Activated T-cell treated with anti-CD3 and anti-CD28 coated beads for 4 hours (primary cell): Measurements from ENCODE around the gene TNFRSF21.
"Not testable (repeated sequence)": the region's sequence is repeated elsewhere in the genome, so short reads cannot be mapped to it uniquely, and the experiment has no call there.

Experiments used
- DNase-seq: peaks from one replicate; pipeline ENCODE4 v3.0.0-alpha.2; 2020

Gene TNFRSF21

DNA sequence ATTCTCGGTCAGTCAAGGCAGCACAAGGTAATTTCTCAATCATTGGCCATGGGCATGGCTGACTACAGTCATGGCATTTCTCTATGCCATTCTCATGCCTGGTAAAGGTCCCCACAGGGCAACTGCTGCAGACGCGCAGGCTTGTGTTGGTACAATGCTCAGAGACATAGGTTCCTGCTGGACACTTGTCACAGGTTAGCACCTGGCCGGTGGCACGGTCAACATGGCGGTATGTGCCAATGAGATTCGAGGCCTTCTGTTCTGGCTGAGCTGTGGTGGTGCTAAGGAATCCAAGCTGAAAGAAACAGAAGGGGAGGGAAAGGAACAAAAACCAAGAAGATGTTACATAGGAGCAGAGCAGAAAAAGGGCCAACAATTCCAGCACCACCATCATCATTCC, 23.4 kb downstream of the TNFRSF21 start:
- DNase-seq = no peak

DNA sequence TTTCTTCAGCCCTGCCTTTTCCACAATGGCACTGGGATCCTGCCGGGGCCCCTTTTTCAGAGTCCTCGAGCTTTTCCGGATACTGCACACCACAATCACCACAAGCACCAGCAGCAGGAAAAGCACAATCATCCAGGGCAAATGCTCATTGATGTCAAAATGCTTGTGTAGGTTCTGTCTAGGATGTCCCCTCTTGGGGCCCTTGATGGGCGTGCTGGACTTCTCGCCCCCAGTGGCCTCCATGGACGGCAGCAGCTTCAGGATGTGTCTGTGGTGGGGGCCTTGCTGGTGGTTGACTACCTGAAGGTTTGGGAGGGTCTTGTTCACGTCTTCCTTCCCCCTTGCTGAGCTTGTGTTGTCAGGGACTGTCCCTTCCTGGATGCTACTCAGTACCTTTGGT, 25.7 kb downstream of the TNFRSF21 start:
- DNase-seq = no peak

DNA sequence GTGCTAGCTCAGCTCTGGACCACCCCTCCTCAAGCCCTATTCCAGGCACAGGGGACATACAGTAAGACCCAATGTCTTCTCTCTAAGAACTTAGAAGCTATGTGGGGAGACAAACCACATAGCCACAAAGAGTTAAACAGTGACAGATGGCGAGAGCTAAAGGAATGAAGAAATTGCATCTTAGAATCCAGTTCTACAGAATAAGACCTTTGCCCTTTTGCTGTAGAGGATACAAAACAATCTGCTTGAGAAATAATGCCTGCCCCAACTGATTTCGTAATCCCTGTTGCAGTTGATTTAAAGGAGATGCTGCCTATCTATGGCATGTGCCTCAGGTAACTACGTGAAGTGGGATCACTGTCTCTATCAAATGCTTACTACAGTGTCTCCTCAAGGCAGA, 31.2 kb downstream of the TNFRSF21 start:
- no peak for DNase-seq

DNA sequence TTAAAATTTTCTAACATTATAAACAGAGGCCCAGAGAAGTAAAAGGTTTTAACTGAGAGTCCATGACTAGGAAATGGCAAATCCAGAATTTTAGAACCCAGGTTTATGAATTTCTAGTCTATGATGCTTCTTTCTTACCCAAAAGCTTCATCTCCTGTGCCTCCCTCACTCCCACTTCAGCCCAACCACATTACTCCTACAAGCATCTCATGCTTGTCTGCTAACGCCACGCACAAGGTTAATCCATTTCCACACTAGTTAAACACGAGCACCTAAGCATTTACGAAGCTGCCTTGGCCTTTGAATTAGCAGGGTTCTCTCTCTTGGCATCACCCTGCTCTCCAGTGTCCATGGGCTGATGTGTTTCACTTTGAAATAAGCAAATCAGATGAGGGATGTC, 32.0 kb downstream of the TNFRSF21 start:
- no peak for DNase-seq

DNA sequence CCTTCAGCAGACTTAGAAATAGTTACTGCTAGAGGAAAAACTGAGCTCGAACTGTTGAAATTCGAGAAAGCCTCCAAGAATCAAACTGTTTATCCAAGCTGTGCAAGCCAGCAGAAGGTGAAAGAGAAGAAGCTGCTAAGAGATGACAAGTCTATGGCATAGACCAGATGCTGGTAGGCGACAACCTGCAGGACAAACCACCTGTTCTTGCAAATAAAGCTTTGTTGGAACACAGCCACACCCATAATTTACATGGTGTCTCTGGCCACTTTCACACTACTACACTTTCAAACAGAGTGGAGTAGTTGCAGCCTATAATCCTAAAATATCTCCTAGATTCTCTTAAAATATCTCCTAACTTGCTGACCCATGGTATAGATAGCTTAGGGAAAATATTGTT, 33.3 kb downstream of the TNFRSF21 start:
- DNase-seq = no peak

DNA sequence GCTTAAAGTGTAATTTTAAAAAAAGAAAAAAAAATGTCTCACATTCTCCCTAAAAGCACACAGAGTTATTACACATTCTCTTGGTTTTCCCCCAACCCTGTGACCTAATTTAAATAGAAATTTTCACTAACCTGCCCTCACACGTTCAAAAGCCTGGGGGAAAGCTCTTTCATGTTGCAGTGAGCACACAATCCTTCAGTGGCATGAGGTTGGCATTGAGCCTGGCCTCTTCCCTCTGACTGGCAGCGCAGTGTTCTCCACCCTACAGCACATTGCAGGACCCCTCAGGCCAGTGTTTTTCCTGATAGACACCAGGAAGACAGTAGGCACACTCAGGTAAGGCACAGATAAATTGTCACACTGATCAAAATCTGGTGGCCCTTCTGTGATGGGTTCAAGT, 34.1 kb downstream of the TNFRSF21 start:
- DNase-seq = no peak

DNA sequence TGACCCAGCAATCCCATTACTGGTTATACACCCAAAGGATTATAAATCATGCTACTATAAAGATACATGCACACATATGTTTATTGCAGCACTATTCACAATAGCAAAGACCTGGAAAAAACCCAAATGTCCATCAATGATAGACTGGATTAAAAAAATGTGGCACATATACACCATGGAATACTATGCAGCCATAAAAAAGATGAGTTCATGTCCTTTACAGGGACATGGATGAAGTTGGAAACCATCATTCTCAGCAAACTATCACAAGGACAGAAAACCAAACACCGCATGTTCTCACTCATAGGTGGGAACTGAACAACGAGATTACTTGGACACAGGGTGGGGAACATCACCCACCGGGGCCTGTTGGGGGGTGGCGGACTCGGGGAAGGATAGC, 34.6 kb downstream of the TNFRSF21 start:
- DNase-seq = not testable (repeated sequence)

DNA sequence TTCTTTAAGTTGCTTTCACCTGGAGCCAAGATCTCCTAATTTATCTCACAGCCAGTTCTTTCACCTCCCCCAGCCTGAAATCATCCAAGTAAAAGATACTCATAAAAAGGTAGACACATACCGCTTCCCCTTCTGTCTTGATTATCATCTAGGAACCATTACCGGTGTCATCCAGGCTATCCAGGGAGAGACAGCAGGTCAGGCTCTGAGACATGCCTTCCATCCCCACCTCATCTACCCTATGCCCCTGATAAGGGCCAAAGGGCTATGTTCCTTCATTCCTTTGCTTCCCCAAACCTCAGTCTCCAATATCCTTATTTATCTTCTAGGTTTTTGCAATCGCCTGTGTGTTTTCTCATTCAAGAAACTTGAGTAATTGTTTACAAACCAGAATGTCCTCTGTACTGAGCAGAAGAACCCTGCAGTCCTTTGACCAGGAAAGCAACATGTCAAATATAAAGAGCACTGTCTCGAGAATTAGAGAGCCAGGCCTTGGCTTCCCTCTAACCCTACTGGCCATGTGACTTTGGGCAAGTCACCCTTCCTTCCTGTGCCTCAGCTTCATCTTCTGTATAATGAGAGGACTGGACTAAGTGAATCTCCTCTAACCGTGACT, 41.0 kb downstream of the TNFRSF21 start:
- DNase-seq = no peak

DNA sequence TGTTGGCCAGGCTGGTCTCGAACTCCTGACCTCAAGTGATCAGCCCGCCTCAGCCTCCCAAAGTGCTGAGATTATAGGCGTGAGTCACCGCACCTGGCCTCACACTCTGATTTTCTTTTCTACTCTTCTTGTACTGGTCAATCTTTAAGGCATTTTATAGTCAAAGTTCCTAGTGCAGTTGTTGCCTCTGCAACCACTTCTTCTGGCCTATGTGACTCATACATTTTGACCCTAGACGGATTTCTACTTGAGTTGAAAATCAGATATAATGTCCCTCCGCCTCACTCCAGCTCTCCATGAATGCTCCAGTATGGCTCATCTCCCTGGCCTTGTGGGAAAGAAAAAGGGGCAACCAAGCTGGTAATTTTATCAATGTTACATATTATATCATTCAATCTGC, 42.4 kb downstream of the TNFRSF21 start:
- DNase-seq = no peak

DNA sequence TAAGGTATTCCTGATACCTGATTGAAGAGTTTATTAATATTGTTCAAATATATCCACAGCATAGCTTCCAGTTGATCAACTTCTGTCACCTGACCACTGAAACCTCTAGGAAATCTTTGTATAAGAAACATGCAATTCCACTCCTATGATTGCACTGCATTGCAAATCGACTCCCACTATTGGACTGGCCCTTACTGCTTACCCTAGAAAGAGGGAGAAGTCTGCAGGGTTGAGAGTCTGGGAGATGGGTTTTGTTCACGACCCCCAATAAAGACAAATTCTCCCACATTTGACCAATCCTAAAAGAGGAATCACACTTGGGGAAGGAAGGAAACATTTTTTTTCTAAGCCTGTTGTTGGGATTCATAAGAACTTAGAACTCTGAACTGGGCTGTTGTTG, 43.7 kb downstream of the TNFRSF21 start:
- no peak for DNase-seq

DNA sequence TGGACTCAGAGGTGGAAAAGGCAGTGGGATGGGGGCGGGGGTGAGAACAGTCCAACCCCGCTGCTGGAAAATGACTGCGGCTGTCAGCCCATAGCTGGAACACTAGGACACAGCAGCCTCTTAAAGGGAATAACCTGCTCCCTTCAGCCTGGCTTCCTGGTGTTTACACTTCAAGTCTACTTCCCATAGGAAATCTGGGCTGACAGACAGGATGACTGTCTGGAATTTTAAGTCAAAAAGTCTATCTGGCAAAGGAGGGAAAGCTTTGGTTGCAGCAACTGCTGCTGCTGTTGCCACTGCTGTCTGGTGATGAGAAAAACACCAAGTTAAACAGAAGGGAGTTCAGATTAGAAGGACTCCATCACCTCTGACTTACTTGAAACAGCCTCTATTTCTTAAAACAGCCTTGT, 44.9 kb downstream of the TNFRSF21 start:
- no peak for DNase-seq

DNA sequence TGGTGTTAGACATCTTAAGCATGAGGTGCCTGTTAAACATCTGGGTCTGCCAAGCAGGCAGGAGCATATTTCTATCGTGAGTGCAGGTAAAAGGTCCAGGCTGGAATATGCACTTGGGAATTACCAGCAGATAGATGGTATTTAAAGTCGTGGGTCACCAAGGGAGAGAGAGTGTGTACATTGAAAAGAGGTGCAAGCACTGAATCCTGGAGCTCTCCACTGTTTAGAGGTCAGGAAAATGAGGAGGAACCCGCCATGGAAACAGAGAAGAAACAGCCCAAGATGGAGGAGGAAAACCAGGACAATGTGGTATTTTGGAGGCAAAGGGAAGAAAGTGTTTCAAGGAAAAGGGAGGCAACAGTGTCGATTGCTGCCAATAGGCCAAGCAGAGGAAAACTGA, 46.4 kb downstream of the TNFRSF21 start:
- no peak for DNase-seq

DNA sequence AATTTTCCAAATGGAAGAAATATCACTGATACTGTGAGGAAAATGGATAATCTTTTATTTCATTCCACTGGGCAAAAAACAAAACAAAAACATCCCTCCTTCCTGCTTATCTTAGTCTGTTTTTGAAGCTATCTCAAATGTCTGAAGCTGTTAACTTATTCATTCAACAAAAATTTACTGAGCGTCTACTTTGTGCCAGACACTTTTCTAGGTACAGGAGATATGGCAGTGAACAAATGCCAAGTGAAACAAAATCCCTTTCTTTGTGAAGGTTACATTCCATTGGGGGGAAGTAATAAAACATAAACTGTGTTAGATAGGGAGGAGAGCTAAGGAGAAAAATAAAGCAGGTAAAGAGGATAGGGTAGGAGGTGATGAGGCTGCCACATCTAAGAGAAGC, 47.5 kb downstream of the TNFRSF21 start:
- DNase-seq = no peak

DNA sequence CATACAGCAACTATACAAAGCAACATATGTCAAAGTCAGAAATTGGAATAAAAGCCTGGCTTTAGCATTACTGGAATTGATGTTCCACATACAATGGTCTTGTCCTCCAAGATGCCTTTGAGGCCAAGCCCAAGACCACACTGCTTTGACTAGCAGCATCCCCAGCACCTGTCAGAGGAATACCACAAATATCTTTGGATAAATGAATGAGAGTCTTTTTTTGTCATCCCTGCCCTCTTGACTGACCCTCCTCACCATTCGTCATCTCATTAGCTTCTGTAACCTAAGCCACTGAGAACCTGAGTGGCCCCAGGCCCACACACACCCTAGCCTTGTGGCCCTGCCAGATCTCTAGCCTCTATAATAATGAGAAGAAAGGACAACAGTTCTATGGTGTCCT, 48.5 kb downstream of the TNFRSF21 start:
- no peak for DNase-seq

DNA sequence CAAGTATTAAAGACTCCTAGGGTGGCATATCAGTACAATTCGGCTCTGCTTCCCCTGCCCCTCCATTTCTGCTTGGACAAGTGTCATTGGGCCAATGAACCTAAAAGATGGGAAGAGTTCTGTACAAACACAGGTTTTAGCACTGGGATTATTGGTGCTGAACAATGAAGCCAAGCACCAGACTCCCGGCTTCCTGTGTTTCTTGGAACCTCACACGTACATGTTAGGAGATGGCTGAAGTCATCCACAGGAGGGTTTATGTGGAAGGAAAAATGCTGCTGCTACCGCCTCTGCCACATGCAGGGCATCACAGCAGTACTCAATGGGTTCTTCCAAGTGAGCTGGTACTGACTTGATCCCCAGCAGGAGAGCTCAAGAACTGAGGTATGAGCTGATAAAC, 49.7 kb downstream of the TNFRSF21 start:
- no peak for DNase-seq

DNA sequence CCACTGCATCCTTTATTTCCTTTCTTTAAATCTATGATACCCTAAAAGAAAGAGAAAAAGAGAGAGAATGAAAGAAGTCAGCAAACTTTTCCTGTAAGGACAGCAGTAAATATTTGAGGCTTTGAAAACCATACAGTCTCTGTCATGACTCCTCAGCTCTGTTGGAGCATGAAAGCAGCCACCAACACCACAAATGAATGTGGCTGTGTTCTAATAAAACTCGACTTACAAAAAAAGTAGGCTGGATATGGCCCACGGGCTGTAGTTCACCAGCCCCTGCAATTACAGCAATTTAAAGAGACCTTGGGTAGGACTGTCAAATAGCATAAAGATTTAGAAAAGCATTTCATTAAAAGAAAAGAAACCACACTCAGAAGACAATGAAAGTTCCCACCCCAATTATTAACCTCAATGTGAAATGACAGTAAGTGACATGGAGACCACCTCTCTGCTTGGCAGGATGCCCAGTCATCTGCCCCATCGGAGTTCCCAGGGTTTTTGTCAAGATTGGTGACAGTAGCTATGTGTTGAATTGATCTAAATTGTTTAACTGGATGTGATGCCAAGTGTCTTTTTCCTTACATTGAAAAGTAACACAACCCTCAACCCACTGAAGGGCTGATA, 50.9 kb downstream of the TNFRSF21 start:
- DNase-seq = no peak

DNA sequence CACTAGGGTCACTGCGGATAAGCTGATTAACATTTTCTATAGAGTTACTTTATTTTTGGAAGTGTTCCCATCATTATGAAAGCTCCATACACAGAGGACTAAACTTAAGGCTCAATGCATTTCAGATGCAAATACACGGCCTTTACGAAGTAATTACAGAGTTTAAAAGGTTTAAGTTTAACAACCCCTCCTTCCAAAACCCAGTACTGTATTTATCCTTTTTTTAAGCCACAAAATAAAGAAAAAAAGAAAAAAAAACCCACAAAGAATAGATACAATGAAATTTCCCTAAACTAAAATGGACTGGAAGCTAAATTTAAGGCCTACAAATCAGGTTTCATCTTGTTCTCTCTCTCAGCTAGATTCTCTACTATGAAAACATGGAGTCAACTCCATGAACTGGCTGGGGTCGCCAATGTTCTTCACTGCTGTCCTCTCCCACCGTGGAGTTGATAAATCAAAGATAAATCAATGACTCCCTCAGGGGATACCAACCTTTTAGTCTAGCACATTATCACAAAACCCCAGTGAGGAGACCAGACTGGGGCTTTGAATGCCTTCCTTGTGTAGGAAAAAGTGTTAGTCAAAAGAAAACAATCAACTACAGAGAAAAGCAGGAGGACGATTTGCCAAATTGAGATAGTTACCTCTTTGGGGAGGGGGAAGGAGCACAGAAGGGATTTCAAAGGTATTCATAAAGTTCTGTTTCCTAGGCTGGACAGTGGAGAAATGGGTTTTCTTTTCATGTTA, 52.5 kb downstream of the TNFRSF21 start:
- no peak for DNase-seq

DNA sequence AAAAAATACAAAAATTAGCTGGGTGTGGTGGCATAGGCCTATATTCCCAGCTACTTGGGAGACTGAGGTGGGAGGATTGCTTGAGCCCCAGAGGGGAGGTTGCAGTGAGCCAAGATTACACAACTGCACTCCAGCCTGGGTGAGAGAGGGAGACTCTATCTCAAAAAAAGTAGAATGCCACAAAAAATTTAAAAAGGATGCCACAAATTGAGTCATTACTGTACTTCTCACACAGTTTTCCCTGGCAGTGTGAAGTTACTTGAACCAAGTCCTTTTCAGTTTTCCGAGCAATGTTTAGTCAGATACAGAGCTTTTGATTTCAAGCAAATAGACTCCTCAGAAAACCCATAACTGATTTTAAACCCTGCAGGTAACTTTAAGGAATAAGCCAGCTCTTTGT, 53.3 kb downstream of the TNFRSF21 start:
- no peak for DNase-seq

DNA sequence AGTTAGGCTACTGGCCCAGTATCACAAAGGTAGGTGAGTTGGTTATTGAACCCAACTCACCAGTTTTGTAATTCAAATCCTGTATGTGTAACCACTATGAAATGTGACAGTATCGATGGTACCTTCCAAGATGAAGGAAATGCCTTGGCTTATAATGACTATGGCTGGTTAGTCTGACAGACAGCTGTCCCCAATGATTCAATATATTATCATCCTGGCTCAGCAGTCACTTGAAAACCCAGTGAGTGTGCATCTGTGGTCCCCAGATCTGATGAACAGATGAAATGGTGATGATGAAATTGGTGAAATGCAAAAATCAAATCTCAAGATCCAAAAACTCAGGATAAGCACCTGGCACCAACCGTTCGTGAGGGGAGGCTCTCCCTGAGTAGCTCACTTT, 54.8 kb downstream of the TNFRSF21 start:
- no peak for DNase-seq

DNA sequence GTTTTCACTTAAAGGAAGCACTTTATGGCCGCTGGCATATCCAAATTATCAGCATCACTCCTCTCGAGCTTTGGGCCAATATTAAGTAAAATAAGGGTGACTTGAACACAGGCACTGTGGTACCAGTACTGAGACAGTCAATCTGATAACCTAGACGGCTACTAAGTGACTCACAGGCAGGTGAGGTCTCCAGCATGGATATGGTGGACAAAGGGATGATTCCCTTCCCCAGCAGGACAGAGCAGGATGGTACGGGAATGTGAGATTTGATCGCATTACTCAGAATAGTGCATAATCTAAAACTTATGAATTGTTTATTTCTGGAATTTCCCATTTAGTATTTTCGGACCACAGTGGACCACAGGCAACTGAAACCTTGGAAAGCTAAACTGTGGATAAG, 55.7 kb downstream of the TNFRSF21 start:
- no peak for DNase-seq

DNA sequence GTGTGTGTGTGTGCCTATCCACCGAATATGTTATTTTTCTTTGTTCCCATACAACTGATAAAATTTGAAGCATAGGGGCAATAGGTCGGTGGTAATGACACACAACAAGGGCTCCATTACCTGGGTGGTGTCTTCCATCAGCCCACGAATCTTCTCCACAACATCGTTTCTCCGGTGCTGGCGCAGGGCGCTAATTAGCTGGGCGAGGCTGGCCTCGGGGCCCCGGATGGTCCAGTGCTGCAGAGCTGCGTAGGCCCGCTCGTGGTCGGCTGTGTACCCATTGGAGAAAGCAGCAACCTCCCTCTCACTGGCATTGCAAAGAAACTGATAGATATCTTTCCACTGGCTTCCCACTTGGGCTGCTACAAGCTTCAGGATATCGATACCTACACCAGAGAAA, 56.6 kb downstream of the TNFRSF21 start:
- no peak for DNase-seq

DNA sequence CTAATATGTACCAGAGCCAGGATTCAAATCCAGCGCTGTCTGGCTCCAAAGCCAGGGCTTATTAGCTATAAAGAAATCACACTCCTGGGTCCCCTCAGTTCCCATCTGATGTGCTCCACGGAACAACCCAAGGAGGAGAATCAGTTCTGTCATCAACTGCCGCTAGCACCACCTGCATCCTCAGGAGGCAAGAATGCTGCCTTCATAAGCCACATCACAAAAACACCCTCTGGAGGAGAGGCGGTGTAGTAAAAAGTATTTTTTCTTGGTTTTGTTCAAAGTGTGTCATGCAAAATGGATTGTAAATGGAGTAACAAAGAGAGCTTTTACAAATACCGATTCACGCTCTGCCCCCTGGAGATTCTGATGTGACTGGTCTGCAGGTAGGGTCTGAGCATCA, 57.1 kb downstream of the TNFRSF21 start:
- DNase-seq = no peak

DNA sequence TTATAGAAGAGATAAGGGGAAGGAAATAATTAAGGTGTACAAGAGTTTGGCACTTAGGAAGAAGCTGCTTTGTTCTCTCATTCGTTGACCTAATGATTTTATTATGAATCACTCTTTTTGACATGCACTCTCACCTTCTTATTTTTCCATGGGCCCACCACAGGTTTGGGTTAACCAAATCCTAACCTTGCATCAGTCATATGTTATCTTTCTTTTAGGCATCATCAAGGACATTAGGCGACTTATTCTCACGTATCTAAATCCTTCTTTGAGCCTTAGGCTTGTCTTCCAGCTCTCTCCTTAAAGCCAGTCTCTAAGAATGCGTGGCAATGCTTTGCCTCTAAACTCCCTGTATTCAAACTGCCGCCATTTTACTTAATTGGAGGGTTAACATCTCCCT, 58.3 kb downstream of the TNFRSF21 start:
- no peak for DNase-seq

DNA sequence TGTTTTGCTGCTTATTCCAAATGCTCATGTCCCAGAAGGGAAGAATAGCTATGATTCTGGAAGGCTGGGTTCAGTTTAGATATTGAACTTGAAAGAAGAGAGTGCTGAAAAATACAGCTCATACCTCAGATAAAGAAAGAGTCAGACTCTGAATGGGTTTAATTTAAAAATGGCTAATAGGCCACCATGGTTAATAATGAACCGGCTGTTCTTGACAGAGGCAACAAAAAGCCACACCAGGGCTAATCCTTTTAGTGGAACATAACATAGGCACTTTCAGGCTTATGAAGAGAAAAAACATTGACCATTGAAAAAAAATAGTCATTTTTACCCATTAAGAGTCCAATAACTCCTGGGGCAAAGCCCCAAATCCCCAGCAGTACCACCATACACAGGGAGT, 59.4 kb downstream of the TNFRSF21 start:
- no peak for DNase-seq

DNA sequence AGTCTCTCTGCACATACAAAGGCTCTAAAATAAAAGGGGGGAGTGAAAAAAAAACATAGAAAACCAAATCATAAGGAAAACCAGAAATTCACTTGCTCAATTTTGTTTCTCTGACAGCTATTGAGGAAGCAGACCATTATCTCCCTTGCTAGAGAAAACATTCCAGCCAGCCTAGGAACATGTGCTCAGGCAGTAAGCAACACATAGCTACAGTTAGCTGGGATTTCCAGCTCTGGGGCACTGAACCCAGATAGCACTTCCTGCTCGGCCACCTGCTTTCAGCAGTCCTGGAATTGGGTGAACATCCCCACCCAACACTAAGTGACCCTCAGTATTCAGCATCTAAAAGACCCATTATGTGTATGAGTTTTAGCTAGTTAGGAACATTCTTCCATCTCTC, 61.3 kb downstream of the TNFRSF21 start:
- DNase-seq = no peak
